Measurements from ENCODE around the gene UBE2N.
"Not testable (repeated sequence)": the region's sequence is repeated elsewhere in the genome, so short reads cannot be mapped to it uniquely, and the experiment has no call there.

The UBE2N gene

DNA sequence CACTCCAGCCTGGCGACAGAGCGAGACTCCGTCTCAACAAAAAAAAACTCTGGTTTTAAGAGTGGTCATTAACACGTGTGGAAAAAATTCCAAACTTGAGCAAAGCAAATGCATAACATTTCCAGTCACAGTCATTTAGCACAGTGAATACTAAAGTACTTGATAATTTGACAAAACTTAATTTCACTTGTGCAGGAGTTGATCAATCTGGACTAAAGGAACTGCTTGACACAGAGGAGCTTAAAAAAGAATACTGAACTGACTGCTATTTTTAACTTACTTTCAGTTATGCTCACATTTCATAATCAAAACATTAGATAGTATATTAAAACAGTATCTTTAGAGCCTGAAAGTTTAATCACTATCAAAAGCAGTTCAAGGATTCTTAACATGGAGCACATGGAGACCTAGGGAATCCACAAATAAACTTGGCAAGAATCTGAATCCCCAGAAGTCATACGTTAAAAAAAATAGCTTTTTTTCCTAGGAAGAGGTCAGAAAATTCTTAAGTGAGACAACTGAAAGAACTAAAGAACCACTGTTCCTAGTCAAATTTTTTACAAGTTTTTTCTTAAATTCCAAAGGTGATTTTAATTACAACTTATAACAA lies 7.4 kb downstream of the UBE2N start:
- peaks cover 43 to 80% of the 10 kb centered on the region in 2 donors for H3K4me1 Mint-ChIP-seq
- H3K4me3 Mint-ChIP-seq: peak overlapping the region; percentile 36 to 37
- peak overlapping the region; percentile 79 for H3K27ac Mint-ChIP-seq
- H3K36me3 Mint-ChIP-seq: peaks cover 17 to 20% of the 10 kb centered on the region in 2 donors
- H3K9me3 Mint-ChIP-seq: no peaks in the 10 kb centered on the region
- no peak for DNase-seq
- no peak for ATAC-seq (replicated peaks)
- H3K27me3 Mint-ChIP-seq: no peaks in the 10 kb centered on the region

DNA sequence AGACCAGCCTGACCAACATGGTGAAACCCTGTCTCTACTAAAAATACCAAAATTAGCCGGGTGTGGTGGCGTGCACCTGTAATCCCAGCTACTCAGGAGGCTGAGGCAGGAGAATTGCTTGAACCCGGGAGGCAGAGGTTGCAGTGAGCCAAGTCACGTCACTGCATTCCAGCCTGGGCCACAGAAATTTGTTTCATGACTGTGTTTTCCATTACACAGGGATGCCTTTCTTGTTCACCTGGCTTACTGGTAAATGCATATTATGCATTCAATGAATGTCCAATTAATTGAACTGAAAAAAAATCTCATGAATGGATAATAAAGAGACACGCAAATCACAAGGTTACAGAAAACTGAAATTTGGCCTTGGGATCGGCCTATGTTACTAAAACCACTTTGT lies 9.7 kb downstream of the UBE2N start:
- not testable (repeated sequence) for H3K9me3 Mint-ChIP-seq; H3K4me3 Mint-ChIP-seq; ATAC-seq (replicated peaks); H3K27me3 Mint-ChIP-seq; H3K27ac Mint-ChIP-seq; DNase-seq
- Mint-ChIP-seq H3K4me1 (peaks cover 36 to 80% of the 10 kb centered on the region in 2 donors), H3K36me3 (peaks cover 21 to 22% of the 10 kb centered on the region in 2 donors)

DNA sequence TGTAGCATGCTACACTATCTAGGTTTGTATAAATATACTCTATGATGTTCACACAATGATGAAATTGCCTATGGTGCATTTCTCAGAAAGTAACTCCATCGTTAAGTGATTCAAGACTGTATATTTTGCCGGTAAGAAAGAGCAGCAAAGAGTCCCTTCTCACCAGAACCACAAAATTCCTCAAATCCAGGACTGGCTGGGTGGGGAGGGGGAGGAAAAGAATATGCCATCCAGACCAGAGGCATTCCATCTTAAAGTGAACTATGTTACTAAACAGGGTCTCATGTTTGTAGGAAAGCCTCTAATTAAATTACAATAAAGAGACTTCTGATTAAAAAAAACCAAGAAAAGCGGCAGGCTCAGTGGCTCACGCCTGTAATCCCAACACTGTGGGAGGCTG lies 11.5 kb downstream of the UBE2N start:
- H3K4me1 Mint-ChIP-seq: peaks cover 43 to 82% of the 10 kb centered on the region in 2 donors
- no peak for ATAC-seq (replicated peaks)
- H3K27me3 Mint-ChIP-seq: no peaks in the 10 kb centered on the region
- no peaks in the 10 kb centered on the region for H3K9me3 Mint-ChIP-seq
- H3K27ac Mint-ChIP-seq: no peak overlapping the region
- no peak overlapping the region for H3K4me3 Mint-ChIP-seq
- peaks cover 15 to 16% of the 10 kb centered on the region in 2 donors for H3K36me3 Mint-ChIP-seq
- DNase-seq: no peak

DNA sequence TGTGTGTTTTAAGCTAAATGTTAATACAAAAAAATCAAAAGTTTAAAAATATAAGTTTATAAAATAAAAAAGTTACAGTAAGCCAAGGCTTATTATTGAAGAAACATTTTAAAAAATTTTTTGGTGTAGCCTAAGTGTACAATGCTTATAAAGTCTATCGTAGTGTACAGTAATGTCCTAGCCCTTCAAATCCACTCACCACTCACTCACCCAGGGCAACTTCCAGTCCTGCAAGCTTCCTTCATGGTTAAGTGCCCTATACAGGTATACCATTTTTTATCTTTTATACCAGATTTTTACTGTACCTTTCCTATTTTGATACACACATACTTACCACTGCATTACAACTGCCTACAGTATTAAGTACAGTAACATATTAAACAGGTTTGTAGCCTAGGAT lies 11.9 kb downstream of the UBE2N start:
- DNase-seq: no peak
- Mint-ChIP-seq H3K9me3 (no peaks in the 10 kb centered on the region), H3K27ac (no peak overlapping the region), H3K36me3 (peaks cover 15 to 16% of the 10 kb centered on the region in 2 donors), H3K4me1 (peaks cover 45 to 82% of the 10 kb centered on the region in 2 donors), H3K4me3 (no peak overlapping the region), H3K27me3 (no peaks in the 10 kb centered on the region)
- no peak for ATAC-seq (replicated peaks)

DNA sequence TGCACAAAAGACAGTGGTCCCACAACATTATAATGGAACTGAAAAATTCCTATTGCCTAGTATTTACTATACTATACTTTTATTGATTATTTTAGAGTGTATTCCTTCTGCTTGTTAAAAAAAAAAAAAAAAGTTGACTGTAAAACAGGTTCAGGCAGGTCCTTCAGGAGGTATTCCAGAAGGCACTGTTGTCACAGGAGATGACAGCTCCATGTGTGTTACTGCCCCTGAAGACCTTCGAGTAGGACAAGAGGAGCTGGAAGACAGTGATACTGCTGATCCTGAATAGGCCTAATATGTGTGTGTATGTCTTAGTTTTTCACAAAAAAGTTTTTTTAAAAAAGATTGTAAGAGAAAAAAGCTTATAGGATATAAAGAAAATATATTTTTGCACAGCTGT lies 12.3 kb downstream of the UBE2N start:
- H3K36me3 Mint-ChIP-seq: peaks cover 15 to 16% of the 10 kb centered on the region in 2 donors
- ATAC-seq (replicated peaks) (no peak), DNase-seq (no peak)
- no peak overlapping the region for H3K27ac Mint-ChIP-seq
- H3K27me3 Mint-ChIP-seq: no peaks in the 10 kb centered on the region
- no peaks in the 10 kb centered on the region for H3K9me3 Mint-ChIP-seq
- H3K4me3 Mint-ChIP-seq: no peak overlapping the region
- H3K4me1 Mint-ChIP-seq: peaks cover 46 to 83% of the 10 kb centered on the region in 2 donors

DNA sequence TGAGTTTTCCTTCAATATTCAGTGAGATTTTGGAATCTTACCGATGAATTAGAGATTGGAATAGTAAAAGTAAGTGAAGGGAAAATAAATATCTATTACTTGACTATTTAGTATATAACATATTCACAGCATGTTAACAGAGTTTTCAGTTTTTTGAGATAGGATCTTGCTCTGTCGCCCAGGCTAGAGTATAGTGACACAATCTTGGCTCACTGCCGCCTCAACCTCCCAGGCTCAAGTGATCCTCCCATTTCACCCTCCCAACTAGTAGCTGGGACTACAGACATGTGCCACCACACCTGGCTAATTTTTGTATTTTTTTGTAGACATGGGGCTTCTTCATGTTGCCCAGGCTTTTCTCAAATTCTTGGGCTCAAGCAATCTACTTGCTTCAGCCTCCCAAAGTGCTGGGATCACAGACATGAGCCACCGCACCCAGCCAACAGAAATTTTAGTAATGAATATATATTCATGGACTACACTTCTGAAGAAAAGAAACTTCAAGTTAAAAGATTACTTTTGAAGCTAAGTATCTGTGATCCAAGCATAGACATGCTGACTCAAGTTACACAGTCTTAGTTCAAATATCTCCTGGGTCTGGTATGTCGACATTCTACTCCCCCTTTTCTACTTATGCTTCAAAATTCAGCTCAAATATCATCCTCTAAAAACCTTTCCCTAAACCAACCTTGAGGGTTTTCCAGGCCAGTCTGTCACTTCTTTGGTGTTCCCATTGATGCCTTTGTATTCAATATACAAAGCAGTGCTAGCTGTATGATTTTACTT lies 13.8 kb downstream of the UBE2N start:
- Mint-ChIP-seq H3K36me3 (peaks cover 11 to 15% of the 10 kb centered on the region in 2 donors), H3K9me3 (no peaks in the 10 kb centered on the region), H3K4me1 (peaks cover 54 to 84% of the 10 kb centered on the region in 2 donors), H3K27me3 (no peaks in the 10 kb centered on the region), H3K27ac (no peak overlapping the region), H3K4me3 (no peak overlapping the region)
- no peak for ATAC-seq (replicated peaks)
- DNase-seq: no peak

DNA sequence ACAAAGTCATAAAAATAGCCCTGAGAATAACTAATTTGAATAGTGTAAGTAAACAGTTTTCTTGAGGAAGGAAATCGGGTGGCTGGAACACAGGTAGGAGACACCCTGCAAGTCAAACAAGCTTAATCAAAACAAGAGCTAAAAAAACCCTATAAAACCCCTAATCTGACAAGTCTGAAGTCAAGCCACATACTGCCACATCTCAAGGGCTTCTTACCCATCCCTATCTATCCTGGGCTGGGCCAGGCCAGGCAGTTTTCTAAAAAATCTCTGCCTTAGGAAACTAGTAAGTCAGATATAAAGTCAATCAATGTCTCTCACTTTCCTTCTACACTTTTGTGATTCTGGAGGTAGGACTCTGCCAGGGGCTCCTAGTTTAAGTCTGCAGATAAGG lies 15.3 kb downstream of the UBE2N start:
- no peaks in the 10 kb centered on the region for H3K27me3 Mint-ChIP-seq
- peaks cover 54 to 93% of the 10 kb centered on the region in 2 donors for H3K4me1 Mint-ChIP-seq
- H3K4me3 Mint-ChIP-seq: peak overlapping the region in 1 of 2 donors; percentile 32
- H3K36me3 Mint-ChIP-seq: peaks cover 8 to 17% of the 10 kb centered on the region in 2 donors
- H3K9me3 Mint-ChIP-seq: no peaks in the 10 kb centered on the region
- peak overlapping the region; percentile 83 for H3K27ac Mint-ChIP-seq
- no peak for DNase-seq
- ATAC-seq (replicated peaks): peak; percentile 39 to 68

DNA sequence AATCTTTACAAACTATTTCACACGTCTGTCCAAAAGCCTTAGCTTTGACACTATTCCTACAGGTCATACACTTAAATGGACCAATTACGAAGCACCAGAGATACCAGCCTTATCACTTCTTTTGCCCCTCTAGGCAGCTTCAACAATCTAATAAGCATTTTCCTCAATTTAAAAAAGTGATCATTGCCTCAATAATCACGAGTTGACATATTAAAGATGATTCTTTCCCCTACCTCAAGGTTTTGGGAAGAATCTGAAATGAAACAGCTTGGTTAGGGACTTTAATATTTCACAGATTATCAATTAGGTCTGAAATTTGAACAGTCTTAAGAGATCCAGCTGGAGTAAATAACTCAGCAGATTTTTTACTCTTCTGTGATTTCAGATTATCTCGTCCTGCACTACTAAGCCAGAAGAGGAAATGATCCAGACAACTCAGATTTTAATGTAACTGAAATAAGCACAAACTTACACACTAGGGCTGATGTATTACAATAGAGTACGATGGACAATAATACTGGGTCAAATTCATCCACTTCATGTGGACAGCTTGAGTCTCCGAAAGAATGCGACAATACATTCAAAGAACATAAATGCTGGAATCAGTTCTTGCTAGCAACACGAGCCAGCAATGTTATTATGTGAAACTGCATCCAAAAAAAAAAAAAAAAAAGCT lies 15.9 kb downstream of the UBE2N start:
- Mint-ChIP-seq H3K27ac (peak overlapping the region; percentile 83), H3K9me3 (no peaks in the 10 kb centered on the region), H3K36me3 (peaks cover 5 to 17% of the 10 kb centered on the region in 2 donors), H3K4me1 (peaks cover 54 to 93% of the 10 kb centered on the region in 2 donors), H3K27me3 (no peaks in the 10 kb centered on the region), H3K4me3 (peak overlapping the region in 1 of 2 donors; percentile 32)
- peak; percentile 38 to 66 for ATAC-seq (replicated peaks)
- no peak for DNase-seq

DNA sequence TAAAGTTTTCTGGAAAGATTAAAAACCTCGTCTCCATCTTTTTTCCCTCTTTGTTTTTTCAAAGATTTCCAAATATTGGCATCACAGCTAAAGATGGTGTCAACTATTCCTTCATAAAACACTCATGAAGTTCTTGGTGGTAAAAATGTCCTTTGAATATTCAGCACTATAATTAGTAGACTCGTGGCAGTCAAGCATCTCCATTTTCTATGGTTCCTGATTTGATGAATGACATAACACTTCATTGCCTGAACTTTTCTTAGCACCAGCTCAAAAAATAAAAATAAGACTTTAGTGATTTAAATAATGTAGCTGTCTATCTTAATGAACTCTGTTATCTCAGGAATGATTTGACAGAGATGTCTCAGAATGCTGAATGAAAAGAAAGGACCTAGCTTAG lies 19.7 kb downstream of the UBE2N start:
- Mint-ChIP-seq H3K36me3 (peaks cover 1 to 7% of the 10 kb centered on the region in 2 donors), H3K9me3 (no peaks in the 10 kb centered on the region), H3K27ac (peak overlapping the region; percentile 20), H3K4me1 (peaks cover 50 to 82% of the 10 kb centered on the region in 2 donors), H3K4me3 (no peak overlapping the region), H3K27me3 (no peaks in the 10 kb centered on the region)
- ATAC-seq (replicated peaks) (no peak), DNase-seq (no peak)

DNA sequence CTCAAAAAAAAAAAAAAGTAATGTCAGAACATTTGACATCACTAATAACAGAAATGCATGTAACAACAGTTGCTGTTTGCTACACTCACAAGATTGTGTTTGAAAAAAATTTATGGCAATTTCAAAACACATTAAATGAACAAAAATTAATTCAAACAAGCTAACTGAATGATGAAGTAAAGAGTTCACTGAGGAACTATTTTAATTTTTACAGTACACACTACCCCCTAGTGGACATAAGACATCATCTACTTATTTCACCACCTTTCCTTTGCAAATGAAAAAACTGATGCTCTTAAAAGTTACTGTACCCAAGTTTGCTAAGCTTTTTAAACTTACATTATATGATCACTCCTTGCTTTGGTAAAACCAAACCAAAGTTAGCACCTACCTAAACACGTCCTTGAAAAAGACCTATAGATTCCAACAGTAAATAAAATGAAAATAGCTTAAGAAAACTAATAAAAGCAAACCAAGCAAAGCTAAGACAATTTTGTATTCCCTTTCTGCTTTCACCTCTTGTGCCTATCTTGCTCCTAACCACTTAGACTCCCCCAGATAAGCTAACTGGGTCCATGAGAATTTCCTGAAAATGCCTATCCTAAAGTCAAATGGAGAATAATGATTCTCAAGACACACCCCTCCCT lies 22.2 kb downstream of the UBE2N start:
- peaks cover 0 to 1% of the 10 kb centered on the region in 2 donors for H3K9me3 Mint-ChIP-seq
- no peak overlapping the region for H3K27ac Mint-ChIP-seq
- H3K4me3 Mint-ChIP-seq: no peak overlapping the region
- peaks cover 5 to 12% of the 10 kb centered on the region in 2 donors for H3K36me3 Mint-ChIP-seq
- peaks cover 42 to 83% of the 10 kb centered on the region in 2 donors for H3K4me1 Mint-ChIP-seq
- no peaks in the 10 kb centered on the region for H3K27me3 Mint-ChIP-seq
- ATAC-seq (replicated peaks) (peak; percentile 62 to 63), DNase-seq (no peak)

DNA sequence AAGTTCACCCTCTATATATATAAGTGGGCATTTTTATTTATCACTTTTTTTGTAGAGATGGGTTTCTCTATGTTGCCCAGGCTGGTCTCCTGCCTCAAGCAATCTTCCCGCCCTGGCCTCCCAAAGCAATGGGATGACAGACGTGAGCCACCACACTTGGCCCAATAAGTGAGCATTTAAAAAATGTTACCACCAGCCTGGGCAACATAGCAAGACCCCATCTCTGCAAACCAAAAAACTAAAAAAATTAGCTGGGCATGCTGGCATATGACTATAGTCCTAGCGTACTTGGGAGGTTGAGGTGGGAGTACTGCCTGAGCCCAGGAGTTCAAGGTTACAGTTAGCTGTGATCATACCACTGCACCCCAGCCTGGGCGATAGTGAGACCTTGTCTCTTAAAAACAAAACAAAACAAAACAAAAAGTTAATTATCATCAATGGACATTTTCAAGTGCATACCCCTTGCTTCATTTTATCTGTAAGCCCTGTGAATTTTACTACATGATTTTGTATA lies 23.7 kb downstream of the UBE2N start:
- Mint-ChIP-seq H3K4me1 (peaks cover 44 to 83% of the 10 kb centered on the region in 2 donors), H3K4me3 (no peak overlapping the region), H3K27me3 (no peaks in the 10 kb centered on the region), H3K27ac (no peak overlapping the region), H3K36me3 (peaks cover 14 to 22% of the 10 kb centered on the region in 2 donors), H3K9me3 (peaks cover 0 to 4% of the 10 kb centered on the region in 2 donors)
- ATAC-seq (replicated peaks): no peak
- no peak for DNase-seq

DNA sequence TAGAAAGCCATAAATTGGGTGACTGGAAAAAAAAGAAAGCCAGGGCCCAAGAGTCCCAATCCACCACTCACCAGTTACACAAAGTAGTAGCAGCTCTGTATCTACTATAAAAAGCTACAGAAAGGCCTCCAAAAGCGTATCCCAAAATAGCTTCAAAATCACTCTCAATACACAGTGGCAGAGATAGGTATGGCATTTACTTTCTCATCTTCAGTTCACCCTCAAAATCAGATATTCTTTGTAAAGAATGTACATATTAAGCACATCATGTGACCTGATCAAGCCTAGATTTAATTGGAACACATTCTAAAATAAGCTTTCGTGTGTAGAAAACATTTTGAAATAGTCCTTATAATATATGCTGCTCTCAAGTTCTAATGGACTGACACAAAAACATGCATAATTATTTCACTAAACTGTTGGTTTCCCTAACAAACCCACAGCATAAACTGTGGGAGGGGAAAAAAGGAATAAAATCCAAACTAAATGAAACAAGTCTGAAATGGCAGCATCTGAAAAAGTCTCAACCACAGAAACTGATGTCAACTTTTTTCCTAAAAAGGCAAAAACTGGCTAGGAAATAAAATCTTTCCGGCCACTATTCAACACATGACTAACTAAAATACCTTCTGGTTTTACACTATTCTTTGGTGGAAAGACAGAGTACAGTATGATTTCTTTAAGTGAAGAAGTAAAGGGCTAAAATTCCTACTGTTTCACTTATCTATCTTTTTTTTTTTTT lies 25.9 kb downstream of the UBE2N start:
- DNase-seq (no peak), ATAC-seq (replicated peaks) (peak; percentile 69 to 71)
- Mint-ChIP-seq H3K27ac (peak overlapping the region; percentile 91), H3K4me1 (peaks cover 41 to 75% of the 10 kb centered on the region in 2 donors), H3K36me3 (peaks cover 16 to 24% of the 10 kb centered on the region in 2 donors), H3K27me3 (no peaks in the 10 kb centered on the region), H3K9me3 (peaks cover 0 to 4% of the 10 kb centered on the region in 2 donors), H3K4me3 (peak overlapping the region; percentile 59 to 67)

DNA sequence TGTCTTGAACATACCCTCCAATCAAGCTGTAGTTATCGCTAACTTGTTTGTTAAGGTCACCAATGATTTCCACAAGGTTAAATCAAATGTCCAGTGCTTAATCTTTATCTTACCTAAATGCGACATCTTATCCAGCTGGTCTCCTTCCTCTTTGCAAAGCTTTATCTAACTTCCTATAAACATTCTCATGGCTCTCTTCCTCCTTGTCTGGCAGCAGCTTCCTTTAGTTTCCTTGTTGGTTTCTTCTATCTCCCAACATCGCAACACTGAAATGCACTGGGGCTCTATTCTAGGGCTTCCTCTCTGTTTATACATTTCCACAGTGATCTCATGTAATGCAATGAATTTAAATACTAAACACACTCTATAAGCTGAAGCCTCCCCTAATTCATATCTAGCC lies 28.7 kb downstream of the UBE2N start:
- Mint-ChIP-seq H3K4me3 (no peak overlapping the region), H3K27ac (peak overlapping the region; percentile 73)

More for the DNA sequence above, 28.7 kb downstream of the UBE2N start:
- no peak for DNase-seq
- peaks cover 30 to 56% of the 10 kb centered on the region in 2 donors for H3K4me1 Mint-ChIP-seq
- H3K9me3 Mint-ChIP-seq: peaks cover 0 to 4% of the 10 kb centered on the region in 2 donors
- no peaks in the 10 kb centered on the region for H3K27me3 Mint-ChIP-seq
- peaks cover 22 to 37% of the 10 kb centered on the region in 2 donors for H3K36me3 Mint-ChIP-seq
- ATAC-seq (replicated peaks): no peak

All from stimulated activated naive B cell treated with anti-CD40 and anti-IgM and Interleukin-4, amounts not matched to agents 10 μg/mL and 1 μg/mL and 100 μg/mL, for 72 hours (primary cell).